WTC11 (cell line): Measurements from ENCODE around the gene NEDD4. TPM values are rescaled to one million over a fixed set of nuclear protein-coding genes. Genes with fewer than 3 reads are reported as not detected.

Experiments
- ATAC-seq: fragments of 200-7000 bp; cut with Tn5 transposase; 2 replicates; pipeline ENCODE4 v1.10.0; 2021; ENCODE audit warnings: mild to moderate bottlenecking, moderate library complexity
- CTCF ChIA-PET: fragments of 300-600 bp; sonication (Branson Sonifier 250); formaldehyde crosslinking; loops from one replicate; lab custom pipeline; 2021; ENCODE audit warnings: antibody characterized with exemption; lab: Charles Lee
- POLR2A ChIA-PET: fragments of 350-600 bp; sonication (Branson Sonifier 250); formaldehyde crosslinking; loops from one replicate; lab custom pipeline; 2021; ENCODE audit warnings: antibody characterized with exemption; lab: Charles Lee
- DNase-seq: peaks from one replicate; pipeline ENCODE4 v3.0.0; 2021; ENCODE audit warnings: low spot score
- H3K27ac Mint-ChIP-seq: 2 replicates; pipeline ENCODE4 v1.8.0; 2021; ENCODE audit warnings: mixed read lengths
- H3K27me3 Mint-ChIP-seq: 2 replicates; pipeline ENCODE4 v1.8.0; 2021; ENCODE audit warnings: low read depth, mild to moderate bottlenecking, moderate library complexity, mixed read lengths
- H3K36me3 Mint-ChIP-seq: 2 replicates; pipeline ENCODE4 v1.8.0; 2021; ENCODE audit warnings: mixed read lengths
- H3K4me1 Mint-ChIP-seq: 2 replicates; pipeline ENCODE4 v1.8.0; 2022; ENCODE audit warnings: mixed read lengths
- H3K4me3 Mint-ChIP-seq: 2 replicates; pipeline ENCODE4 v1.8.0; 2021; ENCODE audit warnings: mild to moderate bottlenecking, moderate library complexity, mixed read lengths
- H3K9me3 Mint-ChIP-seq: 2 replicates; pipeline ENCODE4 v1.8.0; 2021; ENCODE audit warnings: mixed read lengths
- FOXJ3 ChIP-seq: sonication (generic); formaldehyde crosslinking; IDR thresholded peaks from 2 replicates; pipeline ENCODE4 v1.9.0; 2021; ENCODE audit warnings: missing genetic modification reagents, mild to moderate bottlenecking, borderline replicate concordance
- FOXP1 ChIP-seq: sonication (generic); formaldehyde crosslinking; IDR thresholded peaks from 2 replicates; pipeline ENCODE4 v1.8.0; 2022; ENCODE audit warnings: missing genetic modification reagents, mild to moderate bottlenecking, moderate library complexity, borderline replicate concordance
- MXD4 ChIP-seq: fragments of 250-450 bp; sonication (Bioruptor Pico); IDR thresholded peaks from 2 replicates; pipeline ENCODE4 v1.8.0; 2021; ENCODE audit warnings: mild to moderate bottlenecking, moderate library complexity, borderline replicate concordance
- OVOL2 ChIP-seq: fragments of 250-450 bp; sonication (Bioruptor Pico); IDR thresholded peaks from 2 replicates; pipeline ENCODE4 v1.9.0; 2021; ENCODE audit warnings: mild to moderate bottlenecking, borderline replicate concordance
- RORB ChIP-seq: fragments of 250-450 bp; sonication (Bioruptor Pico); IDR thresholded peaks from 2 replicates; pipeline ENCODE4 v1.9.0; 2021; ENCODE audit warnings: mild to moderate bottlenecking
- SMAD4 ChIP-seq: sonication (generic); formaldehyde crosslinking; IDR thresholded peaks from 2 replicates; pipeline ENCODE4 v1.8.0; 2022; ENCODE audit warnings: mild to moderate bottlenecking, missing genetic modification reagents
- ZNF121 ChIP-seq: sonication (generic); formaldehyde crosslinking; IDR thresholded peaks from 2 replicates; pipeline ENCODE4 v1.8.0; 2023; ENCODE audit warnings: missing genetic modification reagents
- ZNF138 ChIP-seq: sonication (generic); formaldehyde crosslinking; conservative IDR thresholded peaks from 2 replicates; pipeline ENCODE4 v1.8.1; 2022; ENCODE audit warnings: mild to moderate bottlenecking, moderate library complexity, missing genetic modification reagents
- ZNF317 ChIP-seq: sonication (generic); formaldehyde crosslinking; IDR thresholded peaks from 2 replicates; pipeline ENCODE4 v1.8.1; 2023; ENCODE audit warnings: low read depth, mild to moderate bottlenecking, moderate library complexity, missing genetic modification reagents, borderline replicate concordance
- ZNF671 ChIP-seq: fragments of 250-450 bp; sonication (Bioruptor Pico); IDR thresholded peaks from 2 replicates; pipeline ENCODE4 v1.8.0; 2021; ENCODE audit warnings: mild to moderate bottlenecking
- total RNA-seq: library from RNA; stranded (reverse); gene quantifications from 3 replicates; pipeline ENCODE4 v1.2.3, GENCODE V29; 2021
- TF ChIP-seq, protein P1 (sequence below): sonication (generic); formaldehyde crosslinking; IDR thresholded peaks from 2 replicates; pipeline ENCODE4 v1.8.0; 2022; ENCODE audit warnings: mild to moderate bottlenecking, missing genetic modification reagents
- TF ChIP-seq, protein P2 (sequence below): sonication (generic); formaldehyde crosslinking; IDR thresholded peaks from 2 replicates; pipeline ENCODE4 v1.8.1; 2022; ENCODE audit warnings: low read depth, mild to moderate bottlenecking, moderate library complexity, missing genetic modification reagents, borderline replicate concordance
- TF ChIP-seq, protein P3 (sequence below): sonication (generic); formaldehyde crosslinking; IDR thresholded peaks from 2 replicates; pipeline ENCODE4 v1.8.1; 2023; ENCODE audit warnings: mild to moderate bottlenecking, missing genetic modification reagents, borderline replicate concordance
- TF ChIP-seq, protein P4 (sequence below): sonication (generic); formaldehyde crosslinking; IDR thresholded peaks from 2 replicates; pipeline ENCODE4 v1.8.0; 2022; ENCODE audit warnings: missing genetic modification reagents
- TF ChIP-seq, protein P5 (sequence below): sonication (generic); formaldehyde crosslinking; IDR thresholded peaks from 2 replicates; pipeline ENCODE4 v1.8.0; 2023; ENCODE audit warnings: missing genetic modification reagents, mild to moderate bottlenecking, borderline replicate concordance

Gene NEDD4
- total RNA-seq, 1 experiment from 2014 or later, result 4.5 TPM

DNA sequence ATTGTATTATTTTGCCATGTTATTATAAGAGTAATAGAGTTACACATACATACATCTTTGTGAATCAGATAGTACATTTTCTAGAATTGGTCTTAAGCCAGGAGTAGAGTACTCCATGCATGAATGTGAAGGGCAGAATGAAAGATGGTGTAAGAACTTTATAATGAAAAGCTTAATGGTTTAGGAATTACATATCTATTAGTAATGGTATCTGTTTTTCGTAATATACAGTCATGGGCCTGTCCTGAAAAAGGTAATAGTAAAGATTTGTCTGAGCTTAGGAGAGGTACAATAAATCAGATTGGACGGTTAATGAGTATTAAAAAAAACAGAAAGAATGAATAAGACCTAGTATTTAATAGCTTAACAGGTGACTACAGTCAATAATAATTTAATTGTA is 132.3 kb downstream of the NEDD4 start:
- Mint-ChIP-seq H3K27me3 (no peaks in the 10 kb centered on the region), H3K4me1 (no peaks in the 10 kb centered on the region), H3K36me3 (no peaks in the 10 kb centered on the region), H3K27ac (no peak overlapping the region), H3K9me3 (no peaks in the 10 kb centered on the region), H3K4me3 (no peak overlapping the region)
- ATAC-seq (no peak), DNase-seq (no peak)
- TF ChIP-seq RORB (CRISPR knock-in tag), result no peak
- no peak for TF ChIP-seq OVOL2 (CRISPR knock-in tag)
- no peak for TF ChIP-seq ZNF671 (CRISPR knock-in tag)
- no peak for TF ChIP-seq ZNF317 (CRISPR knock-in tag)
- TF ChIP-seq, protein P1, sequence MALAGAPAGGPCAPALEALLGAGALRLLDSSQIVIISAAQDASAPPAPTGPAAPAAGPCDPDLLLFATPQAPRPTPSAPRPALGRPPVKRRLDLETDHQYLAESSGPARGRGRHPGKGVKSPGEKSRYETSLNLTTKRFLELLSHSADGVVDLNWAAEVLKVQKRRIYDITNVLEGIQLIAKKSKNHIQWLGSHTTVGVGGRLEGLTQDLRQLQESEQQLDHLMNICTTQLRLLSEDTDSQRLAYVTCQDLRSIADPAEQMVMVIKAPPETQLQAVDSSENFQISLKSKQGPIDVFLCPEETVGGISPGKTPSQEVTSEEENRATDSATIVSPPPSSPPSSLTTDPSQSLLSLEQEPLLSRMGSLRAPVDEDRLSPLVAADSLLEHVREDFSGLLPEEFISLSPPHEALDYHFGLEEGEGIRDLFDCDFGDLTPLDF (CRISPR knock-in tag), result no peak
- no peak for TF ChIP-seq MXD4 (CRISPR knock-in tag)
- TF ChIP-seq, protein P2, sequence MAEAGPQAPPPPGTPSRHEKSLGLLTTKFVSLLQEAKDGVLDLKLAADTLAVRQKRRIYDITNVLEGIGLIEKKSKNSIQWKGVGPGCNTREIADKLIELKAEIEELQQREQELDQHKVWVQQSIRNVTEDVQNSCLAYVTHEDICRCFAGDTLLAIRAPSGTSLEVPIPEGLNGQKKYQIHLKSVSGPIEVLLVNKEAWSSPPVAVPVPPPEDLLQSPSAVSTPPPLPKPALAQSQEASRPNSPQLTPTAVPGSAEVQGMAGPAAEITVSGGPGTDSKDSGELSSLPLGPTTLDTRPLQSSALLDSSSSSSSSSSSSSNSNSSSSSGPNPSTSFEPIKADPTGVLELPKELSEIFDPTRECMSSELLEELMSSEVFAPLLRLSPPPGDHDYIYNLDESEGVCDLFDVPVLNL (CRISPR knock-in tag), result no peak
- TF ChIP-seq, protein P3, sequence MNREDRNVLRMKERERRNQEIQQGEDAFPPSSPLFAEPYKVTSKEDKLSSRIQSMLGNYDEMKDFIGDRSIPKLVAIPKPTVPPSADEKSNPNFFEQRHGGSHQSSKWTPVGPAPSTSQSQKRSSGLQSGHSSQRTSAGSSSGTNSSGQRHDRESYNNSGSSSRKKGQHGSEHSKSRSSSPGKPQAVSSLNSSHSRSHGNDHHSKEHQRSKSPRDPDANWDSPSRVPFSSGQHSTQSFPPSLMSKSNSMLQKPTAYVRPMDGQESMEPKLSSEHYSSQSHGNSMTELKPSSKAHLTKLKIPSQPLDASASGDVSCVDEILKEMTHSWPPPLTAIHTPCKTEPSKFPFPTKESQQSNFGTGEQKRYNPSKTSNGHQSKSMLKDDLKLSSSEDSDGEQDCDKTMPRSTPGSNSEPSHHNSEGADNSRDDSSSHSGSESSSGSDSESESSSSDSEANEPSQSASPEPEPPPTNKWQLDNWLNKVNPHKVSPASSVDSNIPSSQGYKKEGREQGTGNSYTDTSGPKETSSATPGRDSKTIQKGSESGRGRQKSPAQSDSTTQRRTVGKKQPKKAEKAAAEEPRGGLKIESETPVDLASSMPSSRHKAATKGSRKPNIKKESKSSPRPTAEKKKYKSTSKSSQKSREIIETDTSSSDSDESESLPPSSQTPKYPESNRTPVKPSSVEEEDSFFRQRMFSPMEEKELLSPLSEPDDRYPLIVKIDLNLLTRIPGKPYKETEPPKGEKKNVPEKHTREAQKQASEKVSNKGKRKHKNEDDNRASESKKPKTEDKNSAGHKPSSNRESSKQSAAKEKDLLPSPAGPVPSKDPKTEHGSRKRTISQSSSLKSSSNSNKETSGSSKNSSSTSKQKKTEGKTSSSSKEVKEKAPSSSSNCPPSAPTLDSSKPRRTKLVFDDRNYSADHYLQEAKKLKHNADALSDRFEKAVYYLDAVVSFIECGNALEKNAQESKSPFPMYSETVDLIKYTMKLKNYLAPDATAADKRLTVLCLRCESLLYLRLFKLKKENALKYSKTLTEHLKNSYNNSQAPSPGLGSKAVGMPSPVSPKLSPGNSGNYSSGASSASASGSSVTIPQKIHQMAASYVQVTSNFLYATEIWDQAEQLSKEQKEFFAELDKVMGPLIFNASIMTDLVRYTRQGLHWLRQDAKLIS, result no peak
- TF ChIP-seq, protein P4, sequence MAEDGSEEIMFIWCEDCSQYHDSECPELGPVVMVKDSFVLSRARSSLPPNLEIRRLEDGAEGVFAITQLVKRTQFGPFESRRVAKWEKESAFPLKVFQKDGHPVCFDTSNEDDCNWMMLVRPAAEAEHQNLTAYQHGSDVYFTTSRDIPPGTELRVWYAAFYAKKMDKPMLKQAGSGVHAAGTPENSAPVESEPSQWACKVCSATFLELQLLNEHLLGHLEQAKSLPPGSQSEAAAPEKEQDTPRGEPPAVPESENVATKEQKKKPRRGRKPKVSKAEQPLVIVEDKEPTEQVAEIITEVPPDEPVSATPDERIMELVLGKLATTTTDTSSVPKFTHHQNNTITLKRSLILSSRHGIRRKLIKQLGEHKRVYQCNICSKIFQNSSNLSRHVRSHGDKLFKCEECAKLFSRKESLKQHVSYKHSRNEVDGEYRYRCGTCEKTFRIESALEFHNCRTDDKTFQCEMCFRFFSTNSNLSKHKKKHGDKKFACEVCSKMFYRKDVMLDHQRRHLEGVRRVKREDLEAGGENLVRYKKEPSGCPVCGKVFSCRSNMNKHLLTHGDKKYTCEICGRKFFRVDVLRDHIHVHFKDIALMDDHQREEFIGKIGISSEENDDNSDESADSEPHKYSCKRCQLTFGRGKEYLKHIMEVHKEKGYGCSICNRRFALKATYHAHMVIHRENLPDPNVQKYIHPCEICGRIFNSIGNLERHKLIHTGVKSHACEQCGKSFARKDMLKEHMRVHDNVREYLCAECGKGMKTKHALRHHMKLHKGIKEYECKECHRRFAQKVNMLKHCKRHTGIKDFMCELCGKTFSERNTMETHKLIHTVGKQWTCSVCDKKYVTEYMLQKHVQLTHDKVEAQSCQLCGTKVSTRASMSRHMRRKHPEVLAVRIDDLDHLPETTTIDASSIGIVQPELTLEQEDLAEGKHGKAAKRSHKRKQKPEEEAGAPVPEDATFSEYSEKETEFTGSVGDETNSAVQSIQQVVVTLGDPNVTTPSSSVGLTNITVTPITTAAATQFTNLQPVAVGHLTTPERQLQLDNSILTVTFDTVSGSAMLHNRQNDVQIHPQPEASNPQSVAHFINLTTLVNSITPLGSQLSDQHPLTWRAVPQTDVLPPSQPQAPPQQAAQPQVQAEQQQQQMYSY (CRISPR knock-in tag), result no peak
- TF ChIP-seq ZNF138 (CRISPR knock-in tag), result no peak
- no peak for TF ChIP-seq FOXP1 (CRISPR knock-in tag)
- TF ChIP-seq FOXJ3 (CRISPR knock-in tag), result no peak
- TF ChIP-seq SMAD4, result no peak
- ChIA-PET CTCF (interaction anchor here (0.9 to 1.8 kb wide), 3 partner anchors 15 to 233 kb away, joined by 3 to 6 read pairs (median 4); no protein-coding TSS in a partner anchor), POLR2A (no interaction called here)

DNA sequence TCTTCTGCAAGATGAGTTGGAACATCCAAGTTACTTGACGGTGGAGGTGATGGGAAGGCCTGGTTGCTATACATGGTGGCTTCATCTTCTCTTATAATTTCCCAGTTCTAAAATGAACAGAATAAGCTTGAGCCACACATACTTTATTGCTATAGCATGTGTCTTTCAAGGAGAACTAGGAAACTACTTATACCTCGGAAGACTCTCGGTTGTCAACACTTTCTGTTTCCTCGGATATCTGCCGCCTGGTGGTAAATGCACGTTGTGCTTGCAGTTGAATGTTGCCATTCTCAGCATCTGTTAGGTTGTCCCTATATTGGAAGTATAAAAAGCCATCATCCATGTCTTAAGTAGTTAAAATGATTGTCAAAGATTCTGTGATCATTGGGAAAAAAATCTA is 132.9 kb downstream of the NEDD4 start:
- Mint-ChIP-seq H3K36me3 (no peaks in the 10 kb centered on the region), H3K9me3 (no peaks in the 10 kb centered on the region), H3K27ac (no peak overlapping the region), H3K4me1 (no peaks in the 10 kb centered on the region), H3K4me3 (no peak overlapping the region), H3K27me3 (no peaks in the 10 kb centered on the region)
- CTCF ChIA-PET, result interaction anchor here (1.8 kb wide), 1 partner anchor 14 kb away, joined by 6 read pairs; no protein-coding TSS in a partner anchor
- ATAC-seq, result no peak
- POLR2A ChIA-PET, result no interaction called here
- TF ChIP-seq, protein P5, sequence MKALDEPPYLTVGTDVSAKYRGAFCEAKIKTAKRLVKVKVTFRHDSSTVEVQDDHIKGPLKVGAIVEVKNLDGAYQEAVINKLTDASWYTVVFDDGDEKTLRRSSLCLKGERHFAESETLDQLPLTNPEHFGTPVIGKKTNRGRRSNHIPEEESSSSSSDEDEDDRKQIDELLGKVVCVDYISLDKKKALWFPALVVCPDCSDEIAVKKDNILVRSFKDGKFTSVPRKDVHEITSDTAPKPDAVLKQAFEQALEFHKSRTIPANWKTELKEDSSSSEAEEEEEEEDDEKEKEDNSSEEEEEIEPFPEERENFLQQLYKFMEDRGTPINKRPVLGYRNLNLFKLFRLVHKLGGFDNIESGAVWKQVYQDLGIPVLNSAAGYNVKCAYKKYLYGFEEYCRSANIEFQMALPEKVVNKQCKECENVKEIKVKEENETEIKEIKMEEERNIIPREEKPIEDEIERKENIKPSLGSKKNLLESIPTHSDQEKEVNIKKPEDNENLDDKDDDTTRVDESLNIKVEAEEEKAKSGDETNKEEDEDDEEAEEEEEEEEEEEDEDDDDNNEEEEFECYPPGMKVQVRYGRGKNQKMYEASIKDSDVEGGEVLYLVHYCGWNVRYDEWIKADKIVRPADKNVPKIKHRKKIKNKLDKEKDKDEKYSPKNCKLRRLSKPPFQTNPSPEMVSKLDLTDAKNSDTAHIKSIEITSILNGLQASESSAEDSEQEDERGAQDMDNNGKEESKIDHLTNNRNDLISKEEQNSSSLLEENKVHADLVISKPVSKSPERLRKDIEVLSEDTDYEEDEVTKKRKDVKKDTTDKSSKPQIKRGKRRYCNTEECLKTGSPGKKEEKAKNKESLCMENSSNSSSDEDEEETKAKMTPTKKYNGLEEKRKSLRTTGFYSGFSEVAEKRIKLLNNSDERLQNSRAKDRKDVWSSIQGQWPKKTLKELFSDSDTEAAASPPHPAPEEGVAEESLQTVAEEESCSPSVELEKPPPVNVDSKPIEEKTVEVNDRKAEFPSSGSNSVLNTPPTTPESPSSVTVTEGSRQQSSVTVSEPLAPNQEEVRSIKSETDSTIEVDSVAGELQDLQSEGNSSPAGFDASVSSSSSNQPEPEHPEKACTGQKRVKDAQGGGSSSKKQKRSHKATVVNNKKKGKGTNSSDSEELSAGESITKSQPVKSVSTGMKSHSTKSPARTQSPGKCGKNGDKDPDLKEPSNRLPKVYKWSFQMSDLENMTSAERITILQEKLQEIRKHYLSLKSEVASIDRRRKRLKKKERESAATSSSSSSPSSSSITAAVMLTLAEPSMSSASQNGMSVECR (CRISPR knock-in tag), result no peak
- TF ChIP-seq ZNF121 (CRISPR knock-in tag), result no peak
- DNase-seq, result no peak
